NCI-H2196 (cell line): ENCODE results near the gene TMC1.
"Not testable (repeated sequence)": the region's sequence is repeated elsewhere in the genome, so short reads cannot be mapped to it uniquely, and the experiment has no call there.

Experiments
- DNase-seq: peaks from one replicate; lab custom pipeline; 2025; ENCODE audit not compliant: unreplicated experiment; lab: John Stamatoyannopoulos, UW

Gene TMC1

GRCh38 chr9:72751541-72751940, 230.1 kb downstream of the TMC1 start:
- no peak for DNase-seq

DNA sequence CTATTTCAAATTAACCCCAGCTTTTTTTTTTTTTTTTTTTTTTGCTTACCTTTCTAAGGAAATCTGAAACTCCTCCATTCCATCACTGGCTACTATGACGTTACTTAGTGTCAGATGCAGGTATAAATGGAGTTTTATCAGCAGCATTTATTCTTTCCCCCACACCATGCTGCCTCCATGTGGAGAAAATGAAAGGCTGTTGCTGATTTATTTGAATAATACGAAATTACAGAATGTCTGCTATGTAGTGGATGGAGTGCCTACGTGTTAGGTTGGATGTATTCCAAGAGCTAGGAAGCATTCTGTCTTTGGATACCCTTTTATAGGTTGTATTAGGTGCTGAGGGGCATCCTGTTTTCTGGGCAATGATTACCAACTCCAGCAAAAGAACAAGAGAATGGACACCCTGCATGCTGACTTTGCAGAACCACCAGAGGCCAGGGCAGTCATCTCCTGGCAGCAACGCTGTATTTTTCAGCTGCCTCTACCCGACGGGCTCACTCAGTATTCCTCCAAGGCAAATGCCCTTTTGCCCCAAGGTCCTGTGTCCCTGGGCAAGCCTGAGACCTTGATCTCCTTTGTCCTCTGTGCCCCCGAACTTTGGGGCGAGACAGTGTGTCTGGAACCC, 232.0 kb downstream of the TMC1 start:
- no peak for DNase-seq

- DNase-seq, result no peak
These were observed 234.4 kb downstream of the TMC1 start for GRCh38 chr9:72755836-72756235.

DNA sequence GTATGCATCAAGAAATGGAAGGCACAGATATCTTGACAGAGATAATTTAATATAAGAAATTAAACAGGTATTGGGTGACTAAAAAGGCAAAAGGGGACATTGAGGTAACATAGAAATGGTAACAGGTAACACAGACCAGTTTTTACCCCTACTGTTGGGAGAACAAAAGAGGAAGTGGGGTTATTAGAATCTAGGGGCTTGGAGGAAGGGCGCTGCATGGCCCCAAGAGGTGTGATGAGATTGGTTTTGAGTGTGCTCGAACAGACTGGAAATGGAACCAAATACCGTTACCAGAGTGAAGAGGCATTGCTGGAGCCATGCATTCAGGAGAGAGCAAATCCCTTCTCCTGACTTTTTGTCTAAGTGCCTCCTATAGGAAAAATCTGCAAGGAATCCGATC, 237.5 kb downstream of the TMC1 start:
- no peak for DNase-seq

- no peak for DNase-seq
These were observed 241.6 kb downstream of the TMC1 start for GRCh38 chr9:72763022-72763421.

DNA sequence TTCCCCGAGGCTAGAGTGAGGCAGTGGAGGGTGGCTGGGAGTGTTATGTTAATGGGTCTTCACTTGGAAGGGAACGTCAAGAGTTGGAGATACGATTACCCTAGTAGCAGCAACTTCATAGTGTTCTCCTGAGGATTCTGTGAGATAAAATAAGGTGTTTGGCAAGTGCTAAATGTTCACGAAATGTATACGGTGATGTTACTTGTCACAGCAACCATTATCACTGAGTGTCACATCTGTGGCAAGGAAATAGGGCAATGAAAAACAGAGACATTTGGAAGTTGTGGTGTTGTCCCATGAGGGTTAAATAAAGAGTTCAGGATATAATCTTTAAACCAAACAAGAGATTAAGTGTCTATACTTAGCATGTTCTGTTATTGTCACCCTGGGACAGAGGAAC, 248.1 kb downstream of the TMC1 start:
- DNase-seq, result no peak

DNA sequence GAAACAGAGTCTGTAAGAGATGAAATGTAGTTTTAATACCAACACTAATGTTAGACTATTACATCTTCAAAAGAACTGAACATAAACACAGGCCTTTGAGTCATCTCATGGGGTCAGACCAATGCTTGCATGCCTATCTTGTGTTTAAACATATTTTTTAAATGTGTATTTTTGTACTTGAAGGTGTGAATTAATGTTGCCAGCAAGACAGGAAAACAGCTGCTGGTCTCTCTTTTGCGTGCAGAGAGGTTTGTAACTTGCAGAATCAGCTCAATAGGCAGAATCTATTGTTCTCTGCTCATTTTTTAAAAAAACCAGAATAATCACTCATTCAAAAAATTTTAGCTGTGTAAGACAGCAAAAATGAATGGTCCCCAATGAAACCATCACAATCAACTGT, 251.3 kb downstream of the TMC1 start:
- DNase-seq, result no peak

- no peak for DNase-seq
These were observed 252.2 kb downstream of the TMC1 start for GRCh38 chr9:72773570-72773969.

GRCh38 chr9:72775570-72775969, 254.2 kb downstream of the TMC1 start:
- no peak for DNase-seq

- no peak for DNase-seq
These were observed 258.2 kb downstream of the TMC1 start for GRCh38 chr9:72779614-72780013.

DNA sequence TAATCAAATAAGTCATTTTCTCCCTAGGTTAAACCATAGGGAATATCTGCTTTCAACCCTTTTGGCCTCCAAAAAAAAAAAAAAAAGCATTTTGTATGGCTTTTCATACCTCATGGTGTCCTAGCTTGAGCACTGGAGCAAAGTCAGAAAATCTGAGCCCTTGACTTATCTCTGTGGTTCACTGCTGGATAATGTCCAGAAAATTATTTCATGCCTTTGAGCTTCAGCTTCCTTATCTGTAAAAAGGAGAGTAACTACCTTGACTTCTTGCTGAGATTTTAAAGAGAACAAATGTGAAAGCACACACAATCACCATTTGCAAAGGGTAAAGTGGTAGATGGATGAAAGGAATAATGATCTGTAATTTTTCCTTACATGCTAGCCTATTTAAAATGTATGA, 265.5 kb downstream of the TMC1 start:
- DNase-seq, result no peak

- DNase-seq, result no peak
These were observed 267.7 kb downstream of the TMC1 start for GRCh38 chr9:72788966-72789735.

GRCh38 chr9:72789885-72790284, 268.5 kb downstream of the TMC1 start:
- no peak for DNase-seq

DNA sequence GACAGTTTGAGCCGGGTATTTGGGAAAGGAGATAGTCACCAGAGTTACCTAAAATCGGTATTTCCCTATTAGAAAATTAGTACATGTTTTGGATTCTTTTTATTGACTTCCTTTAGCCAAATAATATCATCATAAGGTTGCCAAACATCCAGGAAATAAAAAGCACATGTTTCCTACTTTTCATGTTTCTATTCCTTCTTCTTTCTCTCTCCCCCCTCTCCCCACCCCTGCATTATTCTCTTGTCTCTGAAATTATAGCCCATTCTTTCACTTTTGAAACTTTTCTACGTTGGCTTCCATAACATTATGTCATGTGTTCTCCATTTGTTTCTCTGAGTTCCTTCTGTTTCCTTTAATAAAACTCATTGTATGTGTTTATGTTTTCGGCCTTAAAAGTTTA, 269.6 kb downstream of the TMC1 start:
- no peak for DNase-seq

GRCh38 chr9:72791436-72791835, 270.0 kb downstream of the TMC1 start:
- no peak for DNase-seq

DNA sequence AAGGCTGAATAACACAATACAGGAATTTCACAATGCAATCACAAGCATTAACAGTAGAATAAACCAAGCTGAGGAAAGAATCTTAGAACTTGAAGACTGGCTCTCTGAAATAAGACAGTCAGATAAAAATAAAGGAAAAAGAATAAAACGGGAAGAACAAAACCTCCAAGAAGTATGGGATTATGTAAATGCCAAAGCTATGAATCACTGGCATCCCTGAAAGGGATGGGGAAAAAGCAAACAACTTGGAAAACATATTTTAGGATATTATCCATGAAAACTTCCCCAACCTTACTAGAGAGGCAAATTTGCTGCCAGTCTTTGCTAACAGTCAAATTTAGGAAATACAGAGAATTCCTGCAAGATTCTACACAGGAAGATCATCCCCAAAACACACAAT, 273.5 kb downstream of the TMC1 start:
- no peak for DNase-seq

GRCh38 chr9:72800328-72800994, 279.1 kb downstream of the TMC1 start:
- no peak for DNase-seq

DNA sequence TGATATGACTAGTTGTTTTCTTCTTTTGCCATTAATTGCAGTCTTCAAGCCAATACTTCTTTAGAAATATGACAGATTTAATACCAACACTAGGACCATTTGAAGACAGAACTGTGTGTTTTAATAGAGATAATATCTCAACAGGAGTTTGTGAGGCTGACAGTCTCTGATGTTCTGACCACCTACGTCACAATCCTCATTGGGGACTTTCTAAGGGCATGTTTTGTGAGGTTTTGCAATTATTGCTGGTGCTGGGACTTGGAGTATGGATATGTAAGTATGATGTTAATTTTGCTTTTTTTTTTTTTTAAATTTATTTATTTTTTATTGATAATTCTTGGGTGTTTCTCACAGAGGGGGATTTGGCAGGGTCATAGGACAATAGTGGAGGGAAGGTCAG, 283.8 kb downstream of the TMC1 start:
- no peak for DNase-seq

DNA sequence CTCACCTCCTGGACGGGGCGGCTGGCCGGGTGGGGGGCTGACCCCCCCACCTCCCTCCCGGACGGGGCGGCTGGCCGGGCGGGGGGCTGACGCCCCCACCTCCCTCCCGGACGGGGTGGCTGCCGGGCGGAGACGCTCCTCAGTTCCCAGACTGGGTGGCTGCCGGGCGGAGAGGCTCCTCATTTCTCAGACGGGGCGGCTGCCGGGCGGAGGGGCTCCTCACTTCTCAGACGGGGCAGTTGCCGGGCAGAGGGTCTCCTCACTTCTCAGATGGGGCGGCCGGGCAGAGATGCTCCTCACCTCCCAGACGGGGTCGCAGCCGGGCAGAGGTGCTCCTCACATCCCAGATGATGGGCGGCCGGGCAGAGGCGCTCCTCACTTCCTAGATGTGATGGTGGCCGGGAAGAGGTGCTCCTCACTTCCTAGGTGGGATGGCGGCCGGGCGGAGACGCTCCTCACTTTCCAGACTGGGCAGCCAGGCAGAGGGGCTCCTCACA, 285.0 kb downstream of the TMC1 start:
- DNase-seq, result not testable (repeated sequence)

DNA sequence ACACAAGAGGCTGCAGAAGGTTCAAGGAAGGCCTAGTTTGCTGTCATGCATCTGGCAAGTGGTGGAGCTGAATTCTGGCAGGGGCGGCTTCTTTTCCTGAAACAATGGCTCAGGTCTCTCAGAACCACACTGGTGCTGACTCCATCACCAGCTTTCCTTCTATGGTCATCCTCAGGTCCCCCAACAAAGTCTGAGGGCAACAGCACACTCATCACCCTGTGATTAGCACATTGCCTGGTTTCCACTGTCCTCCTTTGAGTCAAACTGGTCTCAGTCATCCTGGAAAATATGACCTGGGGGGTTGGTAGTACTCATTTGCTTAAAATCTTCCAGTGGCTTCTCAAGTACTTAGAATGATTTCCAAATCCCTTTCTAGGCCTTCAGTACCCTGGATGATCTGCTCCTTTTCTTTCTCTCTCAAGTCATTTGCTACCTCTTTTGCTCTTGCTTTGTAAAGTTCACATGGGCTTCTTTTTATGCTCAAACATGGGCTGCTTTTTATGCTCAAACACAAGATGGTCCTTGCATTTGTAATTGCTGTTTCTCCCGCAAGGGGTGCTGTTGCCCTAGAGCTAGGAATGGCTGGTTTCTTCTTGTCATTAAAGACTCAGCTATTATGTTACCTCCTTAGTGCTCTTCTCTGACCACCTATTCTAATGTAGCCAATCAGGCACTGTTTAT, 286.5 kb downstream of the TMC1 start:
- no peak for DNase-seq

GRCh38 chr9:72808446-72808768, 287.0 kb downstream of the TMC1 start:
- no peak for DNase-seq

DNA sequence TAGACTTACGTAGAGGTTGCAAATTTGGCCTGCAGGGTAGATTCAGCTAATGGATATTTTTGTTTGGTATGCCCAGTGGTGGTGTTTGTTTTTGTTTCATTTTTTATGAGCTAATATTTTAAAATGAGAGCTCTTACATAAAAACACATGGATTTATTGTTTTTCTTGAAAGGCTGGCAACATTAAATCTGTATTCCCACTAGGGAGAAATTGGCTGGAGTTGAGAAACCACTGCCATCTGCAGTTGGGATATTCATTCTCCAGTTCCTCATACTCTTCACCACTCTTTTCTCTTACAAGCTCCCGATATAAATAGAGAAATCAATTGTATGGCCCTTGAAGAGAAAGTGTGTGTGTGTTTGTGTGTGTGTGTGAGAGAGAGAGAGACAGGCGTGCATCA, 288.2 kb downstream of the TMC1 start:
- no peak for DNase-seq
